AG09309 (cell line): ENCODE measurements around the gene NUDT16L1.

Source experiments
- DNase-seq: peaks from one replicate; pipeline ENCODE4 v3.0.0-alpha.2; 2010; ENCODE audit warnings: low read depth
- H3K4me3 ChIP-seq: 2 replicates; pipeline ENCODE4 v1.5.1; 2011; ENCODE audit warnings: mild to moderate bottlenecking, low read depth, low read length, moderate library complexity; ENCODE audit not compliant: control insufficient read depth
- CTCF ChIP-seq: IDR thresholded peaks from 2 replicates; pipeline ENCODE4 v1.5.1; 2011; ENCODE audit warnings: mild to moderate bottlenecking, low read depth, low read length, inconsistent platforms; ENCODE audit not compliant: insufficient read depth, control insufficient read depth; ENCODE audit errors: missing control alignments

NUDT16L1 gene

GRCh38 chr16:4694642-4695451, 1.5 kb downstream of the NUDT16L1 start:
- peak overlapping the region; percentile 70 for H3K4me3 ChIP-seq
- TF ChIP-seq CTCF = peak; percentile 6
- no peak for DNase-seq

GRCh38 chr16:4695473-4696171, 2.3 kb downstream of the NUDT16L1 start:
- no peak for DNase-seq
- TF ChIP-seq CTCF = no peak
- no peak overlapping the region for H3K4me3 ChIP-seq

- no peak for TF ChIP-seq CTCF
- H3K4me3 ChIP-seq = no peak overlapping the region
- DNase-seq = no peak
Measured at GRCh38 chr16:4696172-4696904, 3.0 kb downstream of the NUDT16L1 start.

GRCh38 chr16:4696905-4697847, 3.8 kb downstream of the NUDT16L1 start:
- TF ChIP-seq CTCF = no peak
- no peak for DNase-seq
- no peak overlapping the region for H3K4me3 ChIP-seq

GRCh38 chr16:4697848-4698291, 4.5 kb downstream of the NUDT16L1 start:
- no peak overlapping the region for H3K4me3 ChIP-seq
- TF ChIP-seq CTCF = no peak
- no peak for DNase-seq
